ENCODE results near the gene LRP1B. TPM values are rescaled to one million over a fixed set of nuclear protein-coding genes. Genes with fewer than 3 reads are reported as not detected.

LRP1B gene
- total RNA-seq, 3 donors from 2014 or later = 2.3 to 29.8 (median 21.8) TPM

DNA sequence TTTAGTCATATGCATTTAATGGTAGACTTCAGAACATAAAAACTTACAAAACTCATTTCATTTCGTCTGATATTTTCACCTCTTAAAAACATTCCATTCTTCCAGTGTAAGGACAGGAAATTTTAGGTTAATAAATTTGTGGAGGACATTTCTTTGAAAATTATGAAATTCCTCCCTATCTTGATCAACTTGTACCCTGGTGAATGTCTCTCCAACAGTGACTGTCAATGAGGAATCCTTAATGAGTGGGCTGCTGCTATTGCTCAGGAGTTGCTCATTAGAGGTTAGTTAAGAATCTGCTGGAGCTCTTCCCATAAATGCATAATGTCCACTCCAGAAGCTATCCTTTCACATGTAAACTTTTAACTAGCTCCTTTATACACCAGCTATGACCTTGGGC lies 69.1 kb downstream of the LRP1B start:
- no peaks in the 10 kb centered on the region for H3K4me1 ChIP-seq
- TF ChIP-seq POLR2AphosphoS5 (IDR thresholded peaks at IDR 0.05) (no peak), POLR2A (IDR thresholded peaks at IDR 0.05) (no peak)
- TF ChIP-seq, protein P1, sequence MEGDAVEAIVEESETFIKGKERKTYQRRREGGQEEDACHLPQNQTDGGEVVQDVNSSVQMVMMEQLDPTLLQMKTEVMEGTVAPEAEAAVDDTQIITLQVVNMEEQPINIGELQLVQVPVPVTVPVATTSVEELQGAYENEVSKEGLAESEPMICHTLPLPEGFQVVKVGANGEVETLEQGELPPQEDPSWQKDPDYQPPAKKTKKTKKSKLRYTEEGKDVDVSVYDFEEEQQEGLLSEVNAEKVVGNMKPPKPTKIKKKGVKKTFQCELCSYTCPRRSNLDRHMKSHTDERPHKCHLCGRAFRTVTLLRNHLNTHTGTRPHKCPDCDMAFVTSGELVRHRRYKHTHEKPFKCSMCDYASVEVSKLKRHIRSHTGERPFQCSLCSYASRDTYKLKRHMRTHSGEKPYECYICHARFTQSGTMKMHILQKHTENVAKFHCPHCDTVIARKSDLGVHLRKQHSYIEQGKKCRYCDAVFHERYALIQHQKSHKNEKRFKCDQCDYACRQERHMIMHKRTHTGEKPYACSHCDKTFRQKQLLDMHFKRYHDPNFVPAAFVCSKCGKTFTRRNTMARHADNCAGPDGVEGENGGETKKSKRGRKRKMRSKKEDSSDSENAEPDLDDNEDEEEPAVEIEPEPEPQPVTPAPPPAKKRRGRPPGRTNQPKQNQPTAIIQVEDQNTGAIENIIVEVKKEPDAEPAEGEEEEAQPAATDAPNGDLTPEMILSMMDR (IDR thresholded peaks at IDR 0.05) = no peak
- no peaks in the 10 kb centered on the region for H3K27me3 ChIP-seq
- no peak overlapping the region for H3K4me3 ChIP-seq
- intact Hi-C loops (cut with DNase I; ENCODE audit: low total_unique reads) = loop anchor here (10.0 kb wide), 1 partner anchor 1957 kb away; no protein-coding TSS in a partner anchor
- no peak for DNase-seq (ENCODE audit: low spot score in 2 of 2)
- H3K36me3 ChIP-seq = no peaks in the 10 kb centered on the region
- no peaks in the 10 kb centered on the region for H3K9me3 ChIP-seq
- H3K27ac ChIP-seq = no peak overlapping the region

DNA sequence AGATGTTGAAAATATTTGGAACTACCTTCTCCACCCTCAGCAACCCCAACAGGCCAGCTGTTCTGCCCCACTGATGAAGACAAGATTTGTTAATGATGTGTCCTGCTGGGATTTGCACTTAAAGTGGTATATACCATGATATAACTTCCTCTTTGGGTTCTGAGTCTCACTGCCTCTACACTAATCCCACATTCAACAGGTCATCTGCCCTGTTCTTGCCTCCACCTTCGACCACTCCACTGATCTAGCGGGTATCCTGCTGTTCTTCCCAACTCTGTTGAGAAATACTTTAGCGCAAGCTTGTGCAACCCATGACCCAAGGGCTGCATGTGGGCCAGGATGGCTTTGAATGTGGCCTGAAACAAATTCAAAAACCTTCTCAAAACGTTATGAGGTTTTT lies 72.7 kb downstream of the LRP1B start:
- Histone ChIP-seq H3K27ac (no peak overlapping the region), H3K4me3 (no peak overlapping the region), H3K36me3 (no peaks in the 10 kb centered on the region), H3K9me3 (no peaks in the 10 kb centered on the region), H3K4me1 (no peaks in the 10 kb centered on the region), H3K27me3 (no peaks in the 10 kb centered on the region)
- intact Hi-C loops (cut with DNase I; ENCODE audit: low total_unique reads) = no loop called here
- TF ChIP-seq, protein P1 (IDR thresholded peaks at IDR 0.05) = no peak
- TF ChIP-seq POLR2A (IDR thresholded peaks at IDR 0.05) = no peak
- TF ChIP-seq POLR2AphosphoS5 (IDR thresholded peaks at IDR 0.05) = no peak
- DNase-seq (ENCODE audit: low spot score in 2 of 2) = no peak

DNA sequence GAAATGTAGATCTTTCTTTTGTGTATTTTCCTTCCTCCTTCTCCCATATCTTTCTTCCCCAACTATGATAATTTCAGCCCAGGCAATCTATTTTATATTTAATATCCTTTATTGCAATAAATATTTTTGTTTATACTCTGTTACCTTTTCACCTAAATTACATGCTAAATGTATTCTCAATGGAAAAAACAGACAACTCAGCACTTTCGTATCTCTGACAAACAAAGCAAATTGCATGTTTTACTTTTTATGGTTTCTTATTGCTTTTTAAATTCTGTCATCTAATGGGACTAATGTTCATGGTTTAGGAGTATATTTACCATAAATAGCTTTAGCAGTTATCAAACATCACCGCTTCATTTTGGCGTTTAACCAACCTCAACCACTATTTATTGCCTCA lies 74.0 kb downstream of the LRP1B start:
- H3K27ac ChIP-seq = no peak overlapping the region
- intact Hi-C loops (cut with DNase I; ENCODE audit: low total_unique reads) = no loop called here
- H3K36me3 ChIP-seq = no peaks in the 10 kb centered on the region
- H3K9me3 ChIP-seq = no peaks in the 10 kb centered on the region
- H3K4me1 ChIP-seq = no peaks in the 10 kb centered on the region
- no peak for TF ChIP-seq POLR2A (IDR thresholded peaks at IDR 0.05)
- TF ChIP-seq POLR2AphosphoS5 (IDR thresholded peaks at IDR 0.05) = no peak
- TF ChIP-seq, protein P1 (IDR thresholded peaks at IDR 0.05) = no peak
- DNase-seq (ENCODE audit: low spot score in 2 of 2) = no peak
- H3K27me3 ChIP-seq = no peaks in the 10 kb centered on the region
- no peak overlapping the region for H3K4me3 ChIP-seq

DNA sequence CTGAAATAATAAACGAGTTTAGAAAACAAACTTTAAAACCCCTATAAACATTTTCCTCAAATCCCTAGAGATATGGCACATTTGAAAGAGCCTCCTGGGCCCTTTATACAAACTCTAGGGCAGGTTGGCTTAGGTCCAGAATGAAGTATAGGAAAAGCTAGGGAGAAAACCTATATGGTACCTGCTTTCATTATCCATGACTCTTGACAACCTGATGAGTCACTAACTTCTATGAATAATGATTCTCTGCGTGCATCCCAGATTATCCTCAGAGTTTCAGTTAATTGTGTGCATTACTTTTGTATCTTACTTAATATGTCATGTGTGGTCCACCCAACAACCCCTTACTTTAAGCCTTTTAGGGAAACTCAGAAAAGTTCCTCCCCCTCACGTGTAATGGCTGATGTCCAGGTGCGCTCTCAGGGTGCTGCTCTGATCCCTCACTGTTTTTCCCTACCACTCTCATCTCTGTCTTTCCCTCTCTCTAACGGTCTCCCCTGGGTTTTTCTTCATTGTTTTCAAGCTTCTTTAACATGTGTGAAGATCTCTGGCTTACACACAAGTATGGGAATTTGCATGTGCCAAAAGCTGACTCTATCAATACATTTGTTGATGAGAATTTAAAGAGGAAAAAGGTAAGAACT lies 78.5 kb downstream of the LRP1B start:
- Histone ChIP-seq H3K27ac (no peak overlapping the region), H3K4me3 (no peak overlapping the region), H3K27me3 (no peaks in the 10 kb centered on the region), H3K36me3 (no peaks in the 10 kb centered on the region), H3K4me1 (no peaks in the 10 kb centered on the region), H3K9me3 (no peaks in the 10 kb centered on the region)
- intact Hi-C loops (cut with DNase I; ENCODE audit: low total_unique reads) = no loop called here
- no peak for DNase-seq (ENCODE audit: low spot score in 2 of 2)
- TF ChIP-seq POLR2AphosphoS5 (IDR thresholded peaks at IDR 0.05) = no peak
- TF ChIP-seq POLR2A (IDR thresholded peaks at IDR 0.05) = no peak
- TF ChIP-seq, protein P1 (IDR thresholded peaks at IDR 0.05) = no peak

DNA sequence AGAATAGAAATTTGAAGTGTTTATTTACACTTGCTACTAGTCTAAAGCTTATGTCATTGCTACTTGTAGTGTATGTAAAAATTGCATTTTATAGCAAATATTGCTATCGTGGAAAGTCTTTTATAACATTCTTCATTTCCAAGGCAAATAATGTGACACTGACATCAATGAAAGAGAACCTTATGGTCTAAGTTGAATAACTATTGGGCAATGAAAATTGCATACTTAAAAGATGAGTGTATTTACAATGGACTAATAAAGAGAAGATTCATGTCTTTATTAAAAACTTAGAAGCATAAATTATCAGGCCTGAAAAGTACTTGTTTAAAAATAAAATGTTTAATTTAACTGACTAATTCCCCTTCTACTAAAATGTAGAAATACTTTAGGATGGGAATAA lies 82.2 kb downstream of the LRP1B start:
- H3K27me3 ChIP-seq = no peaks in the 10 kb centered on the region
- H3K4me3 ChIP-seq = no peak overlapping the region
- no peak for TF ChIP-seq POLR2AphosphoS5 (IDR thresholded peaks at IDR 0.05)
- TF ChIP-seq POLR2A (IDR thresholded peaks at IDR 0.05) = no peak
- TF ChIP-seq, protein P1 (IDR thresholded peaks at IDR 0.05) = no peak
- no peaks in the 10 kb centered on the region for H3K36me3 ChIP-seq
- DNase-seq (ENCODE audit: low spot score in 2 of 2) = no peak
- H3K27ac ChIP-seq = no peak overlapping the region
- intact Hi-C loops (cut with DNase I; ENCODE audit: low total_unique reads) = no loop called here
- no peaks in the 10 kb centered on the region for H3K4me1 ChIP-seq
- H3K9me3 ChIP-seq = no peaks in the 10 kb centered on the region

All from breast epithelium (tissue), 4 donors.